C4-2B (cell line): ENCODE results near the gene UQCRC2.

Experiments used
- ZFX ChIP-seq: fragments of 450-650 bp; IDR thresholded peaks from 2 replicates; pipeline ENCODE4 v1.6.1; 2017
- TF ChIP-seq, protein P1 (sequence below): fragments of 450-650 bp; conservative IDR thresholded peaks from 2 replicates; pipeline ENCODE4 v1.5.1; 2017; ENCODE audit warnings: mild to moderate bottlenecking

- TF ChIP-seq, protein P1, sequence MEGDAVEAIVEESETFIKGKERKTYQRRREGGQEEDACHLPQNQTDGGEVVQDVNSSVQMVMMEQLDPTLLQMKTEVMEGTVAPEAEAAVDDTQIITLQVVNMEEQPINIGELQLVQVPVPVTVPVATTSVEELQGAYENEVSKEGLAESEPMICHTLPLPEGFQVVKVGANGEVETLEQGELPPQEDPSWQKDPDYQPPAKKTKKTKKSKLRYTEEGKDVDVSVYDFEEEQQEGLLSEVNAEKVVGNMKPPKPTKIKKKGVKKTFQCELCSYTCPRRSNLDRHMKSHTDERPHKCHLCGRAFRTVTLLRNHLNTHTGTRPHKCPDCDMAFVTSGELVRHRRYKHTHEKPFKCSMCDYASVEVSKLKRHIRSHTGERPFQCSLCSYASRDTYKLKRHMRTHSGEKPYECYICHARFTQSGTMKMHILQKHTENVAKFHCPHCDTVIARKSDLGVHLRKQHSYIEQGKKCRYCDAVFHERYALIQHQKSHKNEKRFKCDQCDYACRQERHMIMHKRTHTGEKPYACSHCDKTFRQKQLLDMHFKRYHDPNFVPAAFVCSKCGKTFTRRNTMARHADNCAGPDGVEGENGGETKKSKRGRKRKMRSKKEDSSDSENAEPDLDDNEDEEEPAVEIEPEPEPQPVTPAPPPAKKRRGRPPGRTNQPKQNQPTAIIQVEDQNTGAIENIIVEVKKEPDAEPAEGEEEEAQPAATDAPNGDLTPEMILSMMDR: no peak
- no peak for TF ChIP-seq ZFX
These were observed 51.2 kb downstream of the UQCRC2 start for GRCh38 chr16:22004341-22004740.
